GM12873 (cell line): ENCODE results near the gene NKAIN1.

ENCODE experiments used
- CTCF ChIP-seq: IDR thresholded peaks from 2 replicates; pipeline ENCODE4 v1.5.1; 2012; ENCODE audit warnings: low read depth, mild to moderate bottlenecking, moderate library complexity, low read length, control low read depth; ENCODE audit not compliant: insufficient read depth; ENCODE audit errors: missing control alignments

The NKAIN1 gene

GRCh38 chr1:31231802-31232201, 7.9 kb downstream of the NKAIN1 start:
- no peak for TF ChIP-seq CTCF

- no peak for TF ChIP-seq CTCF
Observed at GRCh38 chr1:31230378-31230777, 9.3 kb downstream of the NKAIN1 start.

- TF ChIP-seq CTCF, result no peak
Observed at GRCh38 chr1:31228986-31229385, 10.7 kb downstream of the NKAIN1 start.

GRCh38 chr1:31227891-31228568, 11.7 kb downstream of the NKAIN1 start:
- no peak for TF ChIP-seq CTCF

GRCh38 chr1:31224068-31224467, 15.6 kb downstream of the NKAIN1 start:
- TF ChIP-seq CTCF, result no peak

GRCh38 chr1:31222176-31222575, 17.5 kb downstream of the NKAIN1 start:
- no peak for TF ChIP-seq CTCF

- TF ChIP-seq CTCF, result no peak
Observed at GRCh38 chr1:31221072-31221471, 18.6 kb downstream of the NKAIN1 start.
